Colonic mucosa (tissue), 4 donors: ENCODE measurements around the gene BBS1. TPM values are rescaled to one million over a fixed set of nuclear protein-coding genes. Genes with fewer than 3 reads are reported as not detected.

ENCODE experiments used
- DNase-seq: peaks from one replicate; pipeline ENCODE4 v3.0.0-alpha.2; 2020
- H3K27ac ChIP-seq: fragments of 200-600 bp; one replicate; pipeline ENCODE4 v1.8.0; 2021
- H3K27me3 ChIP-seq: fragments of 200-600 bp; one replicate; pipeline ENCODE4 v1.8.0; 2021
- H3K36me3 ChIP-seq: fragments of 200-600 bp; one replicate; pipeline ENCODE4 v1.8.0; 2021
- H3K4me1 ChIP-seq: fragments of 200-600 bp; one replicate; pipeline ENCODE4 v1.8.0; 2021; ENCODE audit warnings: mild to moderate bottlenecking
- H3K4me3 ChIP-seq: fragments of 200-600 bp; one replicate; pipeline ENCODE4 v1.8.0; 2021
- H3K9ac ChIP-seq, 2 donors: one replicate each; pipeline ENCODE4 v1.7.0; 2013; ENCODE audit warnings: control low read depth in 2 of 2, low read depth in 2 of 2, low read length in 2 of 2
- H3K9me3 ChIP-seq: fragments of 200-600 bp; one replicate; pipeline ENCODE4 v1.8.0; 2021
- intact Hi-C: fragments of 100-400 bp; cut with DNase I; formaldehyde crosslinking; loops from one replicate; pipeline ENCODE4 v1.14.1; 2022
- total RNA-seq, 2 donors: library from RNA; stranded (reverse); fragmentation: NEBNext Ultra II Directional in 1 of 2; extraction: Animal tissue kit (Norgen Biotek cat#: 25700) in 1 of 2; gene quantifications; one replicate each; pipeline ENCODE4 v1.2.1, GENCODE V29; 2021
- TF ChIP-seq, protein P1 (sequence below): fragments of 200-600 bp; IDR thresholded peaks from one replicate; pipeline ENCODE4 v1.8.0; 2022; ENCODE audit warnings: antibody characterized with exemption, mild to moderate bottlenecking
- donor health status: healthy.
- donor health status: DM: no; HTN: no; CAD: no.
- donor health status: DM: no; HTN: no; CAD: no.

Gene BBS1
- total RNA-seq, 2 donors from 2014 or later: 16.8 to 25.8 TPM

DNA sequence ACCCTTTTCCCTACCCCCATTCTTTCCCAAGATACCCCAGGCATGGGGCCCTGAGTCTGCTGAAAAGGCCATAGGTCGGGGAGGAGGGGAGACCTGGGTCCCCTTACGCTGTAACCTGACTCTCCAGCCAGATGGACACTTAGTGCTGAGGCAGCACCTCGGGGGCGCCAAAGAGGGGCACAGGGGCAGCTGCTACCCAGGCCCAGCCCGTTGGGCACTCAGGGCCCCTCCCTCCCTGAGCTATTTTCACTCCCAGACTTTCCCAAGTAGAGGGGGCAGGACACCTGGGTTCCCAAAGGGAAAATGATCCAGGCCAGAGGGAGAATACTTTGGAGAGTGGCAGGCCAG lies 37.2 kb downstream of the BBS1 start:
- no peak for DNase-seq
- H3K4me1 ChIP-seq: peaks cover 12% of the 10 kb centered on the region
- no peaks in the 10 kb centered on the region for H3K36me3 ChIP-seq
- no peak overlapping the region for H3K9ac ChIP-seq
- H3K27me3 ChIP-seq: no peaks in the 10 kb centered on the region
- no peak overlapping the region for H3K4me3 ChIP-seq
- TF ChIP-seq, protein P1, sequence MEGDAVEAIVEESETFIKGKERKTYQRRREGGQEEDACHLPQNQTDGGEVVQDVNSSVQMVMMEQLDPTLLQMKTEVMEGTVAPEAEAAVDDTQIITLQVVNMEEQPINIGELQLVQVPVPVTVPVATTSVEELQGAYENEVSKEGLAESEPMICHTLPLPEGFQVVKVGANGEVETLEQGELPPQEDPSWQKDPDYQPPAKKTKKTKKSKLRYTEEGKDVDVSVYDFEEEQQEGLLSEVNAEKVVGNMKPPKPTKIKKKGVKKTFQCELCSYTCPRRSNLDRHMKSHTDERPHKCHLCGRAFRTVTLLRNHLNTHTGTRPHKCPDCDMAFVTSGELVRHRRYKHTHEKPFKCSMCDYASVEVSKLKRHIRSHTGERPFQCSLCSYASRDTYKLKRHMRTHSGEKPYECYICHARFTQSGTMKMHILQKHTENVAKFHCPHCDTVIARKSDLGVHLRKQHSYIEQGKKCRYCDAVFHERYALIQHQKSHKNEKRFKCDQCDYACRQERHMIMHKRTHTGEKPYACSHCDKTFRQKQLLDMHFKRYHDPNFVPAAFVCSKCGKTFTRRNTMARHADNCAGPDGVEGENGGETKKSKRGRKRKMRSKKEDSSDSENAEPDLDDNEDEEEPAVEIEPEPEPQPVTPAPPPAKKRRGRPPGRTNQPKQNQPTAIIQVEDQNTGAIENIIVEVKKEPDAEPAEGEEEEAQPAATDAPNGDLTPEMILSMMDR: no peak
- no peaks in the 10 kb centered on the region for H3K9me3 ChIP-seq
- H3K27ac ChIP-seq: no peak overlapping the region
- intact Hi-C loops: no loop called here

DNA sequence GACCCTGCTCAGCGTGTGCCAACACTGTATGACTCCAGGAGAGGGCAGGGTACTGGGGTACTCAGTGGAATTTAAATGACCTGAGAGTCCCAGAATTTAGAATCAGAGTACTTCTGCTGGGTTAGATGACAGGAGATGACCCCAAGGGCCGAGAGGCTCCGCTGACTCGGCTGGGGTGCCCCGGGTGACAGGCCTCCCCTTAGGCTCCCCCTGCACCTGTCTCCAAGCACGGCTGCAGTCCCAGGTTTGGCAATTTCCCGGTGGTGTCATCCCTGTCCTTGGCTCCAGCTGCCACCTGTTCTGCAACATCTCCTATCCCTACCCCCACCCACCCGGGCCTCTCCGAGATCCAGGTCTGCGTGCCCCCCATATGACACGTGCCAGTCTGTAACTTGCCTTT lies 37.6 kb downstream of the BBS1 start:
- intact Hi-C loops: no loop called here
- Histone ChIP-seq H3K36me3 (no peaks in the 10 kb centered on the region), H3K9me3 (no peaks in the 10 kb centered on the region), H3K4me3 (no peak overlapping the region), H3K4me1 (peaks cover 12% of the 10 kb centered on the region), H3K9ac (no peak overlapping the region), H3K27ac (no peak overlapping the region), H3K27me3 (no peaks in the 10 kb centered on the region)
- no peak for DNase-seq
- TF ChIP-seq, protein P1: no peak

- no peaks in the 10 kb centered on the region for H3K9me3 ChIP-seq
- intact Hi-C loops: no loop called here
- no peak overlapping the region for H3K27ac ChIP-seq
- TF ChIP-seq, protein P1: no peak
- H3K4me3 ChIP-seq: no peak overlapping the region
- no peak for DNase-seq
- no peaks in the 10 kb centered on the region for H3K36me3 ChIP-seq
- no peak overlapping the region for H3K9ac ChIP-seq
- H3K27me3 ChIP-seq: no peaks in the 10 kb centered on the region
- peaks cover 12% of the 10 kb centered on the region for H3K4me1 ChIP-seq
These were observed 38.6 kb downstream of the BBS1 start for GRCh38 chr11:66548774-66549630.

DNA sequence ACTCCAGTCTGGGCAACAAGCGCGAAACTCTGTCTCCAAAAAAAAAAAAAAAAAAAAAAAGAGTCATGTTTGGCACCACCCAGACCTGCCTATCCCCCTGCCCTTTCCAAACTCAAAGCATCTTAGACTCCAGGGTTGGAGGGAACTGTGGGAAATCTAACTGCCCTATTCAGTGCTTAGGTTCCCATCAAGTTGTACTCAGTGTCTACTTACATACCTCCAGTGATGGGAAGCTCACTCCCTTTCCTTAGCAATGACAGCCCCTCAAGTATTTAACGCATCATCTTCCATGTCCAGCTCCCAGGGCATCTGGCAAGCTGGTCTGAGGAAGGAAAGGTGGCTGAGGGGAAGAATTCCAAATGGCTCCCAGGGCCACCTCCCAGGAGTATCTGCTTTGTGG lies 39.3 kb downstream of the BBS1 start:
- intact Hi-C loops: no loop called here
- Histone ChIP-seq H3K9ac (no peak overlapping the region), H3K9me3 (no peaks in the 10 kb centered on the region), H3K4me3 (no peak overlapping the region), H3K36me3 (no peaks in the 10 kb centered on the region), H3K4me1 (peaks cover 6% of the 10 kb centered on the region), H3K27ac (no peak overlapping the region), H3K27me3 (no peaks in the 10 kb centered on the region)
- TF ChIP-seq, protein P1: no peak
- DNase-seq: no peak

GRCh38 chr11:66550887-66551286 lies 40.5 kb downstream of the BBS1 start:
- no peaks in the 10 kb centered on the region for H3K36me3 ChIP-seq
- H3K9ac ChIP-seq: no peak overlapping the region
- no peaks in the 10 kb centered on the region for H3K9me3 ChIP-seq
- no peak for DNase-seq
- intact Hi-C loops: no loop called here
- no peak overlapping the region for H3K27ac ChIP-seq
- TF ChIP-seq, protein P1: no peak
- H3K4me3 ChIP-seq: no peak overlapping the region
- H3K4me1 ChIP-seq: peaks cover 2% of the 10 kb centered on the region
- H3K27me3 ChIP-seq: no peaks in the 10 kb centered on the region
